Fibroblast of the aortic adventitia (primary cell): ENCODE data around the gene CCDC18. TPM values are rescaled to one million over a fixed set of nuclear protein-coding genes. Genes with fewer than 3 reads are reported as not detected.
"Not testable (repeated sequence)": the region's sequence is repeated elsewhere in the genome, so short reads cannot be mapped to it uniquely, and the experiment has no call there.

Experiments
- DNase-seq: peaks from one replicate; pipeline ENCODE4 v3.0.0-alpha.2; 2010; ENCODE audit warnings: low read depth
- H3K4me3 ChIP-seq: 2 replicates; pipeline ENCODE4 v1.5.1; 2011; ENCODE audit warnings: low read depth, mild to moderate bottlenecking, control low read depth, low read length, moderate library complexity
- total RNA-seq: library from RNA; depleted of rRNA; stranded (reverse); fragments of >200 nt; gene quantifications from 2 replicates; pipeline ENCODE4 v1.2.3, GENCODE V29; 2012; ENCODE audit warnings: low replicate concordance
- TF ChIP-seq, protein P1 (sequence below): IDR thresholded peaks from 2 replicates; pipeline ENCODE4 v1.5.1; 2011; ENCODE audit warnings: mild to moderate bottlenecking, low read length, control low read depth, inconsistent platforms; ENCODE audit not compliant: insufficient read depth

CCDC18 gene
- total RNA-seq, 1 donor = 16.0 TPM

DNA sequence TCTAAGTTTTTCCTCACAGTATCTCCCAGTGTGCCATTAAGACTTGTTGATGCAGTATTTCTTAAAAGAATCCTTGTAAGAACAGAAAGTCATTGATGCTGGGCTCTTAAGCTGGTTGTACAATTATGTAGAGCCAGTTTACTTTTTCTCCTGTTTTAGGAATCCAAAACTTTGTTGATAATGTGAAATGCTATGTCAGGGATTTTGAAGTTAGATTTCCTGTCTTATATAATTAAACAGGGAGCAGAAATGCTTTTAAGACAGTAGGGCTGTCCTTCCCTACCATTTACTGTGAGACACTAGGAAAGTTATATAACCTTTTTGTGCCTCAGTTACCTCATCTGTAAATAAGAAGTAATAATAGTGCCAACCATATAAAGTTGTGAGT, 26.0 kb downstream of the CCDC18 start:
- H3K4me3 ChIP-seq = no peak overlapping the region
- TF ChIP-seq, protein P1, sequence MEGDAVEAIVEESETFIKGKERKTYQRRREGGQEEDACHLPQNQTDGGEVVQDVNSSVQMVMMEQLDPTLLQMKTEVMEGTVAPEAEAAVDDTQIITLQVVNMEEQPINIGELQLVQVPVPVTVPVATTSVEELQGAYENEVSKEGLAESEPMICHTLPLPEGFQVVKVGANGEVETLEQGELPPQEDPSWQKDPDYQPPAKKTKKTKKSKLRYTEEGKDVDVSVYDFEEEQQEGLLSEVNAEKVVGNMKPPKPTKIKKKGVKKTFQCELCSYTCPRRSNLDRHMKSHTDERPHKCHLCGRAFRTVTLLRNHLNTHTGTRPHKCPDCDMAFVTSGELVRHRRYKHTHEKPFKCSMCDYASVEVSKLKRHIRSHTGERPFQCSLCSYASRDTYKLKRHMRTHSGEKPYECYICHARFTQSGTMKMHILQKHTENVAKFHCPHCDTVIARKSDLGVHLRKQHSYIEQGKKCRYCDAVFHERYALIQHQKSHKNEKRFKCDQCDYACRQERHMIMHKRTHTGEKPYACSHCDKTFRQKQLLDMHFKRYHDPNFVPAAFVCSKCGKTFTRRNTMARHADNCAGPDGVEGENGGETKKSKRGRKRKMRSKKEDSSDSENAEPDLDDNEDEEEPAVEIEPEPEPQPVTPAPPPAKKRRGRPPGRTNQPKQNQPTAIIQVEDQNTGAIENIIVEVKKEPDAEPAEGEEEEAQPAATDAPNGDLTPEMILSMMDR = no peak
- no peak for DNase-seq

DNA sequence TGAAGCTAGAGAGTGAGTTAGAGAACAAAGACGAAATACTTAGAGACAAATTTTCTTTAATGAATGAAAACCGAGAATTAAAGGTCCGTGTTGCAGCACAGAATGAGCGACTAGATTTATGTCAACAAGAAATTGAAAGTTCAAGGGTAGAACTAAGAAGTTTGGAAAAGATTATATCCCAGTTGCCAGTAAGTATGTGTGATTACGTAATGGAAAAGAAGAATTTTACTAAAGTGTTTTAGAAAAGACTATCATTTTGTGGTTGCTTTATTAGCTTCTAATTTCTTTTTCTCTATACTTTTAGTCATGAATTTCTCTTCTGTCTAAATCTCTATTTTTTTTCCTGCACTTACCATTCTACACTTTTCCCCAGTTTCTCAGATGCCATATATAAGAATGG, 26.7 kb downstream of the CCDC18 start:
- no peak overlapping the region for H3K4me3 ChIP-seq
- TF ChIP-seq, protein P1 = no peak
- peak; percentile 6 for DNase-seq

DNA sequence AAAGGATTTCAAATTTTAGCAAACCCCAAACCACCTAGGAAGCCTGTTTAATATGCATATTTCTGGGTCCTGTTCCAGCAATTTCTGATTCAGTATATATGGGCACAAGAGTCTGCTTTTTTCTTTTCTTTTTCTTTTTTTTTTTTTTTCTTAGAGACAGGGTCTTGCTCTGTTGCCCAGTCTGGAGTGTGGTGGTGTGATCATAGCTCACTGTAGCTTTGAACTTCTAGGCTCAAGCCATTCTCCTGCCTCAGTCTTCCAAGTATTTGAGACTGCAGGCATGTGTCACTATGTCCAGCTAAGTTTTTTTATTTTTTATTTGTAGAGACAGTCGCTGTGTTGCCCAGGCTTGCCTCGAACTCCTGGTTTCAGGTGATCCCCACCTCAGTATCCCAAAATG, 34.8 kb downstream of the CCDC18 start:
- no peak overlapping the region for H3K4me3 ChIP-seq
- DNase-seq = no peak
- TF ChIP-seq, protein P1 = no peak

DNA sequence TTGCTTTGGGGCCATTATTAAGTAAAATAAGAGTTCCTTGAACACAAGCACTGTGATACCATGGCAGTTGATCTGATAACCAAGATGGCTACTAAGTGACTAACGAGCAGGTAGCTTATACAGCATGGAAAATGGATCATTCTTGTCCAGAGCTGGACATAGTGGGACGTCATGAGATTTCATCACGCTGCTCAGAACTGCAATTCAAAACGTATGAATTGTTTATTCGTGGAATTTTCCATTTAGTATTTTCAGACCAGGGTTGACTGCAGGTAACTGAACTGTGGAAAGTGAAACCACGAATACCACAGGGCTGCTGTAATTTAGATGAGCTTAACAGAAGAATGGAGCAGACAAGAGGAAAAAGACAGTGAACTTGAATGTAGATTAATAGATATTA, 38.9 kb downstream of the CCDC18 start:
- H3K4me3 ChIP-seq = no peak overlapping the region
- DNase-seq = no peak
- TF ChIP-seq, protein P1 = no peak

DNA sequence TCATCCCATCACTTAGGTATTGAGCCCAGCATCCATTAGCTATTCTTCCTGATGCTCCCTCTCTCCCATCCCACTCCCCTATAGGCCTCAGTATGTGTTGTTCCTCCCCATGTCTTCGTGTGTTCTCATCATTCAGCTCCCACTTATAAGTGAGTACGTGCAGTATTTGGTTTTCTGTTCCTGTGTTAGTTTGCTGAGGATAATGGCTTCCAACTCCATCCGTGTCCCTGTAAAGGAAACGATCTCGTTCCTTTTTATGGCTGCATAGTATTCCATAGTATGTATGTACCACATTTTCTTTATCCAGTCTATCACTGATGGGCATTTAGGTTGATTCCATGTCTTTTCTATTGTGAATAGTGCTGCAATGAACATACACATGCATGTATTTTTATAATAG, 40.2 kb downstream of the CCDC18 start:
- DNase-seq, H3K4me3 ChIP-seq: not testable (repeated sequence)

DNA sequence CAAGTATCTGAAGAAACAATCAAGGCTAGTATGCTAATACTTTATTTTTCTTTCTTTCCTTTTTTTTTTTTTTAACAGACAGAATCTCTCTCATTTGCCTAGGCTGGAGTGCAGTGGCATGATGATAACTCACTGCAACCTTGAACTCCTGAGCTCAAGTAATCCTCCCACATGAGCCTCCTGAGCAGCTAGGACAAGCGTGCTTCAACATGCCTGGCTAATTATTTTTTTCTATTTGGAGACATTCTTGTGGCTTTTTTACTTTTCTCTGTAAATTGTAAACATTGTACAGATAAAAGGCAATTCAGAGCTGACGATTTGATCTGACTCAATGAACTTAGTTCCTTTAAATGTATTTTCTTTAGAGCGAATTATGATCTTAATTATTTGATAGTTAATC, 41.4 kb downstream of the CCDC18 start:
- DNase-seq = no peak
- TF ChIP-seq, protein P1 = no peak
- H3K4me3 ChIP-seq = no peak overlapping the region

DNA sequence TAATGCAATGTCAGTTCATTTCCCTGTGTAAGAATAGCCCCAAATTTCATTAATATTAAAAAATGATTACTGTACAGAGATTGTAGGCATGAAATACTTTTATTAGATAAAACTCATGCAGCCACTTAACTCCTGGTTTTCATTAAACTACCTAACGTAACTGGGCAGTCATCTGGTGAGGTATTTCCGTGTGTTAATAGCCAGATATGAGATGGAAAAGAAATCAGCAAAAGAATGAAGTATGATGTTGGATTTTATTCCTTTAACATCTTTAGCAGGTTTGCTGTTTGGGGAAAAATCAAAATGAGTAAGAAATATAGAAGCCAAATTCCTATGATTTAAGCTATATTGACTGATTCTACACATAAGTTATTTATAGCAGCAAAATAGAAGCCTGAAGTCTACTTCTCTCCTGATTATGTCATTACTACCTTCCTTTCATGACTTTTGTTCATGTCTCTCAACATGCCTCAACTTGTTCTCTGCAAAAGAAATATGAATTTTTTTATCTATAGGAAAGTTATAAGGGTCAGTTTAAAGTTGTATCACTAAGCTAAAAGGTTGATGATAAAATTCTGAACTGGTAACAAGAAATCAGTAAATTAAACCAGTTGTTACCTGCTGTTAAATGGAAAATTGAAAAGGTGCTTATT, 42.6 kb downstream of the CCDC18 start:
- no peak overlapping the region for H3K4me3 ChIP-seq
- TF ChIP-seq, protein P1 = no peak
- no peak for DNase-seq
